Adipose tissue (tissue), 3 donors: ENCODE data around the gene SLC17A9. TPM values are rescaled to one million over a fixed set of nuclear protein-coding genes. Genes with fewer than 3 reads are reported as not detected.
A peak's percentile ranks its signal among the peaks of the same experiment; 100 is the strongest.
"Not testable (repeated sequence)": the region's sequence is repeated elsewhere in the genome, so short reads cannot be mapped to it uniquely, and the experiment has no call there.

Experiments
- H3K27ac ChIP-seq: one replicate; pipeline ENCODE4 v1.5.1; 2013; ENCODE audit warnings: low read depth, low read length
- WGBS, 3 donors: extraction: QIAGEN DNeasy Blood & Tissue Kit; methylation state at CpG; one replicate each; pipeline ENCODE4 v1.1.7; 2013; 5-methylcytosine and 5-hydroxymethylcytosine counted together
- polyA plus RNA-seq, 3 donors: library from polyadenylated mRNA; stranded (reverse); fragments of 200-250 nt; gene quantifications; one replicate each; pipeline ENCODE4 v1.2.3, GENCODE V29; 2013
- donor health status: healthy with polysubstance abuse.
- donor health status: Bipolar disorder and iron deficiency.
- donor health status: healthy.

Gene SLC17A9
- polyA plus RNA-seq, 3 donors, result 2.0 to 4.8 (median 3.7) TPM

DNA sequence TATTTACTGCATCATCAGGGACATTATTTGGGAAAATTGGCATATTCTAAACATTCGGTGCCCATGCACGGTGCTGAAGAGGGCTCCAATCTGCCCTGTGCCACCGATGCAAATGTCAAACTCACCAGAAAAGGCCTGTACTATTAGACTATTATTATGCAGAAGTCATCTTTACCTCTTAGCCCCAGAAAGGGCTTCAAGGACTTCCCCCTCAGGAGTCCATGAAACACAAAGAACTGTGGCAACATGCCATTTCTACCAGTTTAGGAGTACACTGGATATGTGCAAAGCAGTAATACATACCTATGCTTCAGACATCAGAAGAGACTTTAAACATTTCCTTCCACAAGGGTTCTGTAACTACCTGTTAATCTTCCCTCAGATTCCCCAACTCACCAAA, 34.8 kb upstream of the SLC17A9 start:
- no peak overlapping the region for H3K27ac ChIP-seq
- 72 to 75% (median 74%) methylated on average over 3 of the region's 3 CpGs for WGBS, 3 donors

- no peak overlapping the region for H3K27ac ChIP-seq
These were observed 34.4 kb upstream of the SLC17A9 start for GRCh38 chr20:62918147-62918546.

DNA sequence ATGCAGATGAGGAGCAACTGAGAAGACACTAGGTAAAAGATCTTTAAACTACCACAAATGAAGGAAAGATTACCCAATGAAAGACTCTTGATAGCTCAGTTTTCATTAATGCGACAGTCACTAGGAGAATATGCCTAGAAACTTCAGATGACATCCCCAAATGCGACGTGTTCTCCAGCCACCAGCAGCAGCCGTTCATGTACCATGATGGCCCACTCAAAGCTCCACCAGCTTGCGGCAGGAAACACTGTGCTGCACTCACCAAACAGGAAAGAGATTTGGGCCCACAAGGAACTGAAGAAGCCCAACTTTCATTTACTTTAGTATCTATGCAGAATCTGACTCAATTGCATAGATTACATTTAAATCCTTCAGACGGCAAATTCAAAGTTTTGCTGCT, 33.7 kb upstream of the SLC17A9 start:
- no peak overlapping the region for H3K27ac ChIP-seq
- WGBS, 3 donors, result 40 to 75% (median 47%) methylated on average over 6 of the region's 6 CpGs

More at GRCh38 chr20:62918147-62918546, 34.4 kb upstream of the SLC17A9 start:
- 44 to 60% (median 45%) methylated on average over 3 of the region's 3 CpGs for WGBS, 3 donors

DNA sequence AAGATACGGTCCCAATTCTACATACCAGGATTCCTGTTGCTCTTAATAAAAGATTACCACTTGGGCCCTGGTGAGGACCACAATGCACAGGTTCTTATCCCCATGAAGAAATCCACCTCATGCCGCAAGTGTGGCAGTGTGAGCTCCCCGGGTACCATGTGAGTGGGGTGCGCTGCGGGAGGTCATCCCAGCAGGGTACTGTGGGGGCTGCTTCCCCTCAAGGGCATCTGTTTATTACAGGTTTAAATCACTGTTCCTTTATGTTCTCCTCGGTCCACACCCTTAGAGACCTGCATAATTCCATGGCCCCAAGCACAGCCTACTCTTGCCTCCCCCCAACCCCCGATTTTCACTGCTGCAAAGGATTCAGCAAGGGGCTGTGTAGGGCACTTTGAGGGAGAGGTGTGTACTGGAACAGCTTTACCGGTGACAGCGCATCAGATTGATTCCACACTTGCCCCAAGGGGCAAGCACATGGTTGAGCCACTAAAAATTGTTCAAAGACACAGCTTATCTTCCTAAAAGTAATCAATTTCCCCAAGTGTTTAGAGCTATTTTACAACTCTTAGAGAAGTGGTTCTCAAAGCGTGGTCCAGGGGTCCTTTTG, 32.4 kb upstream of the SLC17A9 start:
- 69 to 79% (median 76%) methylated on average over 10 of the region's 10 CpGs for WGBS, 3 donors
- peak overlapping the region; percentile 57 for H3K27ac ChIP-seq

GRCh38 chr20:62921119-62921687, 31.3 kb upstream of the SLC17A9 start:
- 36 to 56% (median 47%) methylated on average over 8 of the region's 8 CpGs for WGBS, 3 donors
- no peak overlapping the region for H3K27ac ChIP-seq

DNA sequence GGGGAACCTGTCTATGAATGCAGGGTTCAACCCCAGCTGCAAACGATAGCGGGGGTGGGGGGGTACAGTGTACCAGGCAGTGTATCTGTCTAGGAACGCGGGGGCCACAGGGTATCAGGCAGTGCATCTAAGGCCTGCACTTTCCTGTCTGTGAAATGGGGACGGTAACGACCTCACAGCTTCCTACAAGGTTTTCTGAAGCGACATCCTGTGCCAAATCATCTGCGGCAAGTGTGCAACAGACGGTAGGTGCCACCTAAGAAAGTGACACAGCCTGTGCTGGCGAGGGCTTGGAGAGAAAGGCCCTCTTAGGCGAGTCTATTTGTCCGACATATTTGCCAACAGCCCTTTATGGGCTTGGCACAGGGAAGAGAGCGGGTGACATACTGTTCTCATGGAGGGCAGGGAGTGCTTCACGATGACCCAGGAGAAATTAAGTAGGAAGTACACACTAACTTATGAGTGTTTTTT, 30.0 kb upstream of the SLC17A9 start:
- H3K27ac ChIP-seq, result no peak overlapping the region
- WGBS, 3 donors, result 63 to 75% (median 73%) methylated on average over 14 of the region's 14 CpGs

- H3K27ac ChIP-seq, result not testable (repeated sequence)
- 50 to 63% (median 60%) methylated on average over 17 of the region's 17 CpGs for WGBS, 3 donors
These were observed 29.3 kb upstream of the SLC17A9 start for GRCh38 chr20:62923059-62923668.

DNA sequence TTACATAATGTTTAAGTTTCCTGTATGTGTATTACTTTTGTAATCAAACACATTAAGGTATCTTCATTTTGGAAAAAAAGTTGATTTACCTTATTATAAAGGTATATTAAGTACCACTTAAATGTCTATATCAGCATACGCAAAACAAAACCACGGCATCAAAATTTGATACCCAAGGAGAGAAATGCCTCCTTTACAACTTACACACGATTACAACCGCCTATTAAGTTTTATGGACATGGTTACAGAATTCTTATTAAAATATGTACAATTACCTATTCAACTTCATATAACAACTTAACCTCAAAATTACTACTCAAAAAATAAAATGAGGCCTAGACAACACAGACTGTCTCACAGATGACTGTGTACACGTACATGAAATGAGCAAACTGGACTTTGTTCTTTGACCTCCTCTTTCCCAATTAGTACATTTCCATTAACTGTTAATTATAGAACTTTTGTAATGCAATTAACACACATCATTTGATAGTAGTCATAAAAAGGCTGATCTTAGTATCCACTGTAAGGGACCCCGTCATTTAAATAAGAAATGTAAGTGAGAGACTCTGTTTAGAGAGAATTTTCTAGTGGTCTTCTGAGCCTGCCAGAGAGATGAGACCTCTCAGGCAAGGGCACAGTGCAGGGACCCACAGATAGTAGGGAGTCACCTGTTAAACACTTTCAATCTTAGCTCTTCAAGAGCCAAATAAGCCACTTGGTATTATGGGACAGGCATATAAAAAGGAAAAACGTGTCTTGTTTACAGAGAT, 28.7 kb upstream of the SLC17A9 start:
- 32 to 59% (median 56%) methylated on average over 7 of the region's 7 CpGs for WGBS, 3 donors
- no peak overlapping the region for H3K27ac ChIP-seq

- H3K27ac ChIP-seq, result no peak overlapping the region
- whole genome bisulfite sequencing, 3 donors, result 15 to 36% (median 32%) methylated on average over 12 of the region's 12 CpGs
These were observed 27.9 kb upstream of the SLC17A9 start for GRCh38 chr20:62924442-62925075.

DNA sequence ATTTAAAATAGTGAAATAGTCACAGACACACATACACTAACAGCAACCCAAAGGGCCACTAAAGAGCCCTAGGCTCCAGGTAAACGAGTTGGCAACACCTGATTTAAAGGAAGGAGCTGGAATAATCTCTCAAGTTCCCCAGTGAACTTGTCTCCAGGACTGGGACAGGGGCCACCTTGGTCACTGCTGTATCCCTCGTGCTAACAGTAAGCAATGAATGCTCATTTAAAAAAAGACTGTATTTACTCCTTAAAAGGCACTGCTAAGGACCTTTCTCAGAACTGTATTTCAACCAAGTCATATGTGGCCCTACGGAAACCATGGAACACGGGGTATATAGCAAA, 27.5 kb upstream of the SLC17A9 start:
- H3K27ac ChIP-seq, result peak overlapping the region; percentile 29
- WGBS, 3 donors, result 1 to 4% (median 2%) methylated on average over 4 of the region's 4 CpGs

DNA sequence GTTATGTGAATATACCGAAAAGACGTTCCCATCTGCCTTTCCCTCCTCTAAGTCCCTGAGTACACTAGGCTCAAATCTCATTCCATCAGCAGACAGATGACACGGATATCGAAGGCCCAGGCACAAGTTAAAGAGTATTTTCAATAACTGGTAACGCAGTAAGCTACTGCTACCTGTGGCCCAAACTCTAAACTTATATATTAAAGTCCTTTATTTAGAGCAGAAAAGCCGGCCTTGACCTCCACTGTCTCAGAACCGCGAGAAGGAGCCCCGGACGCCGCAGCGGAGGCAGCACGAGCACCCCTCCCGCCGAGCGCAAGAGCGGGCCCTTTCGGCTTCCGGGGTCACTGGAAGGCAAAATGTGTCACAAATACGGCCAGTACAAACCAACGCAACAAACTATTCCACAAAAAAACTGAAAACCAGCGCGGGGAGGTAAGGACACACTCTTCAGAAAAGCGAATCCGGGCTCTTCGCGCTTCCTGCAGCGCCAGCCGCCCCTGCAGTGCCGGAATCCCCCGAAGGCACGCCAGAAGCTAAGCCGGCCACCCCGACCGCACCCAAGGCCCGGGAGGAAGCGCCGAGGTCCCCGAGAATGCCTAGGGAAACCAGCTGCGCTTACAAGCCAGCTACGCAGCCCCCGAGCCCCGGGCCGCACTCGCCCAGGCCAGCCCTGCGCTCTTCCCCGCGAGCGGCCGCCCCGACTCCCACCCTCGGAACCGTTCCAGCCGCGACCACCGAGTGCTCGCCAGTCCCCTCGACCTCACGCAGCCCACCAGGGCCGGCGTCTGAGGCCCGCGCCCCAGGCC, 26.9 kb upstream of the SLC17A9 start:
- 0% methylated on average over 61 to 63 of the region's 63 CpGs for WGBS, 3 donors
- peak overlapping the region; percentile 91 for H3K27ac ChIP-seq

GRCh38 chr20:62926229-62927127, 26.0 kb upstream of the SLC17A9 start, which contains the start of gene DIDO1:
Gene DIDO1, minus strand, starts transcription at chr20:62926505.
- WGBS, 3 donors, result 1 to 2% (median 2%) methylated on average over 62 to 92 of the region's 92 CpGs
- H3K27ac ChIP-seq, result peak within 1 kb of the TSS; percentile 91

GRCh38 chr20:62927128-62927705, 25.3 kb upstream of the SLC17A9 start:
- H3K27ac ChIP-seq, result no peak overlapping the region
- 62 to 87% (median 78%) methylated on average over 12 of the region's 12 CpGs for WGBS, 3 donors

DNA sequence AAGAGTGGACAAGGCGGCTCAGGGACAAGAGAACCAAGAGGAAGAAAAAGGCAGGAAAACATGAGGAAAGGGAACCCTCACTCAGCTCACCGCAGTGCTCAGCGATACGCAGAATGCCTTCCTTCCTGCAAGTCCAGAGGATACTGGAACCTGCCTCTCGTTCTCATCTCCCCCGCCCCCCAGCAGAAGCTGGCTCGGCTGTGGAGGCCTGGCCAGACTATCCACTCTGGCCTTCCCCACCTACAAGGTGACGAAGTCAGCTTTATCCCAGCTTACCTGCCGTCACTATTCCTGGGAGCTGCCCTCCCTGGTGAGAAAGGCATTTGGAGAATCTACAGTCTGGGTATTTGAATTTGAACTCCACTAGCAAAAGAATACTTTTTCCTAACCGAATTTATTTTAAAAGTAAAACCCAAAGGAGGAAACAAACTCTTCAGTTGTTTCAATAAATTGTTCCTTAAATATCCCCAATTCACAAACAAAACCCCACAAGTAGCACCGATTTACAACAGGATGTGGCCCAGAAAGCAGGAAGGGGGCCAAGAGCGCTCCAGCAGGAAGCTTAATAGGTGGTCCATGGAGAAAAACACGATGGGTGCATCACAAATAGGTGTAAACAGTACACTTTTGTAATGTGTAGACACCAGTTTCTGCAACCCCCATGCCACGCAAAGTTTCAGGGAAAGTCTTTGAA, 24.1 kb upstream of the SLC17A9 start:
- H3K27ac ChIP-seq, result no peak overlapping the region
- 34 to 41% (median 35%) methylated on average over 14 of the region's 14 CpGs for WGBS, 3 donors

- no peak overlapping the region for H3K27ac ChIP-seq
- 0 to 1% (median 1%) methylated on average over 43 to 44 of the region's 44 CpGs for WGBS, 3 donors
These were observed 23.4 kb upstream of the SLC17A9 start for GRCh38 chr20:62929051-62929538.

DNA sequence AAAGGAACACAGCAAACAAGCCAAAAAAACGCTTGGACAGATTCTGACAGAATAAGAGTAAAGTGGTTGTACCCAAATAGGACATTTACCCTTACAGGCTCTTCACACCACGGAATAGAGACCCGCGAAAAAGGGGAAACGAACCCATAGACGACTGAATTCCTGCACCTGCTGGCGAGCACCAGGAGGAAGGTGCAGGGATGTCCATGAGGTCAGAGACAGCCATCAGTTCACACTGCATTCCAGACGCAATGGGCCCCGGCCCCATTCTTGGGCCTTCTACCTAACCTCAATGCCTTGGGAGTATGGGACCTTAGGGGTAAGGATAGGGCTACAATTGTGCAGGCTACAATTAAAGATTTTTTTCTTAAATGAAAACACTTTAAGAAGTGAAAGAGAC, 21.0 kb upstream of the SLC17A9 start:
- 73 to 79% (median 75%) methylated on average over 9 of the region's 9 CpGs for WGBS, 3 donors
- H3K27ac ChIP-seq, result no peak overlapping the region
